Prostate gland (tissue), 2 donors: ENCODE data around the gene ZNF134.

ENCODE experiments used
- POLR2A ChIP-seq: fragments of 450-650 bp; IDR thresholded peaks from one replicate; pipeline ENCODE4 v1.6.1; 2016; ENCODE audit warnings: antibody characterized with exemption, mild to moderate bottlenecking
- TF ChIP-seq, protein P1 (sequence below), 4 experiments: fragments of 200-600 bp in 2 of 4; fragments of 450-650 bp in 2 of 4; sonication (generic) in 2 of 4; IDR thresholded peaks; 1 replicate in 3 of 4; 2 replicates in 1 of 4; pipeline ENCODE4 v1.5.1; 2016 to 2019; ENCODE audit warnings: antibody characterized with exemption in 4 of 4, mild to moderate bottlenecking in 2 of 4, moderate library complexity in 2 of 4

DNA sequence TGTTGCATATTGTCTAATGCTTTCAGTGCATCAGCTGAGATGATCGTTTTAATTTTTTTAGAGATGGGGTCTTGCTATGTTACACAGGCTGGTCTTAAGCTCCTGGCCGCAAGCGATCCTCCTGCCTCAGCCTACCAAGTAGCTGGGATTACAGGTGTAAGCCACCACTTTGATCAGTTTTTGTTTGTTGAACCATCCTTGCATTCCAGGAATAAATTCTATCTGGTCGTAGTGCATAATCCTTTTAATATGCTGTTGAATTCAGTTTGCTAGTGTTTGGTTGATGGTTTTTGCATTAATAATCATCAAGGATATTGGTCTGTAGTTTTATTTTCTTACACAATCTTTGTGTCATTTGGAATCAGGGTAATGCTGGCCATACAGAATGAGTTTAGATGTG, 23.3 kb downstream of the ZNF134 start:
- TF ChIP-seq POLR2A = no peak
- TF ChIP-seq, protein P1, sequence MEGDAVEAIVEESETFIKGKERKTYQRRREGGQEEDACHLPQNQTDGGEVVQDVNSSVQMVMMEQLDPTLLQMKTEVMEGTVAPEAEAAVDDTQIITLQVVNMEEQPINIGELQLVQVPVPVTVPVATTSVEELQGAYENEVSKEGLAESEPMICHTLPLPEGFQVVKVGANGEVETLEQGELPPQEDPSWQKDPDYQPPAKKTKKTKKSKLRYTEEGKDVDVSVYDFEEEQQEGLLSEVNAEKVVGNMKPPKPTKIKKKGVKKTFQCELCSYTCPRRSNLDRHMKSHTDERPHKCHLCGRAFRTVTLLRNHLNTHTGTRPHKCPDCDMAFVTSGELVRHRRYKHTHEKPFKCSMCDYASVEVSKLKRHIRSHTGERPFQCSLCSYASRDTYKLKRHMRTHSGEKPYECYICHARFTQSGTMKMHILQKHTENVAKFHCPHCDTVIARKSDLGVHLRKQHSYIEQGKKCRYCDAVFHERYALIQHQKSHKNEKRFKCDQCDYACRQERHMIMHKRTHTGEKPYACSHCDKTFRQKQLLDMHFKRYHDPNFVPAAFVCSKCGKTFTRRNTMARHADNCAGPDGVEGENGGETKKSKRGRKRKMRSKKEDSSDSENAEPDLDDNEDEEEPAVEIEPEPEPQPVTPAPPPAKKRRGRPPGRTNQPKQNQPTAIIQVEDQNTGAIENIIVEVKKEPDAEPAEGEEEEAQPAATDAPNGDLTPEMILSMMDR (IDR thresholded peaks at IDR 0.05) = no peak
